Thyroid gland (tissue), 4 donors: ENCODE data around the gene CSPG4.
"Not testable (repeated sequence)": the region's sequence is repeated elsewhere in the genome, so short reads cannot be mapped to it uniquely, and the experiment has no call there.

Source experiments
- POLR2A ChIP-seq, 2 donors: fragments of 450-650 bp; IDR thresholded peaks; one replicate each; pipeline ENCODE4 v1.6.1; 2017; ENCODE audit warnings: antibody characterized with exemption in 2 of 2, mild to moderate bottlenecking in 2 of 2, moderate library complexity in 1 of 2
- TF ChIP-seq, protein P1 (sequence below), 6 experiments: fragments of 200-600 bp in 3 of 6; fragments of 450-650 bp in 3 of 6; sonication (generic) in 3 of 6; IDR thresholded peaks; one replicate each; pipeline ENCODE4 v1.5.1; 2016 to 2019; ENCODE audit warnings: antibody characterized with exemption in 6 of 6, mild to moderate bottlenecking in 2 of 6, inconsistent platforms in 1 of 6, moderate library complexity in 1 of 6

DNA sequence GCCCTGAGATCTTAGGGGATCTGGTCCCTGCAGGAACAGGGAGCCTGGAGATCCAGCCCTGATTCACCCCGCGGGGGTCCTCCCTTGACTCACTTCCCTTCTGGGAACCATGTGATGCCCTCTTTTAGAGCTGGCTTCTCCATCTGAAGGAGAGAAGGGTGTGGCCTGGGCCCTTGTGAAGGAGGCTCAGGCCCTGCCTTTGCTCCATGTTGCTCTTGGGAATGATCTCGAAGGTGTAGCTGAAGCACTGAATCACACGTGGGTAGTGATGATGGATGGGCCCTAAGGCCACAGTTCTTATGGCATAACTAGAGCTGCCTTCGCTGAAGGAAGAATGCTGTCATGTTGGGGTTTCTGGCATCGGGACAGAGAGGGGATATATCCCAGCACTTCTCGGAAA, 1.2 kb downstream of the CSPG4 start:
- TF ChIP-seq, protein P1, sequence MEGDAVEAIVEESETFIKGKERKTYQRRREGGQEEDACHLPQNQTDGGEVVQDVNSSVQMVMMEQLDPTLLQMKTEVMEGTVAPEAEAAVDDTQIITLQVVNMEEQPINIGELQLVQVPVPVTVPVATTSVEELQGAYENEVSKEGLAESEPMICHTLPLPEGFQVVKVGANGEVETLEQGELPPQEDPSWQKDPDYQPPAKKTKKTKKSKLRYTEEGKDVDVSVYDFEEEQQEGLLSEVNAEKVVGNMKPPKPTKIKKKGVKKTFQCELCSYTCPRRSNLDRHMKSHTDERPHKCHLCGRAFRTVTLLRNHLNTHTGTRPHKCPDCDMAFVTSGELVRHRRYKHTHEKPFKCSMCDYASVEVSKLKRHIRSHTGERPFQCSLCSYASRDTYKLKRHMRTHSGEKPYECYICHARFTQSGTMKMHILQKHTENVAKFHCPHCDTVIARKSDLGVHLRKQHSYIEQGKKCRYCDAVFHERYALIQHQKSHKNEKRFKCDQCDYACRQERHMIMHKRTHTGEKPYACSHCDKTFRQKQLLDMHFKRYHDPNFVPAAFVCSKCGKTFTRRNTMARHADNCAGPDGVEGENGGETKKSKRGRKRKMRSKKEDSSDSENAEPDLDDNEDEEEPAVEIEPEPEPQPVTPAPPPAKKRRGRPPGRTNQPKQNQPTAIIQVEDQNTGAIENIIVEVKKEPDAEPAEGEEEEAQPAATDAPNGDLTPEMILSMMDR (IDR thresholded peaks at IDR 0.05), result not testable (repeated sequence)
- not testable (repeated sequence) for TF ChIP-seq POLR2A (IDR thresholded peaks at IDR 0.05)
